AG04449 (cell line): Measurements from ENCODE around the gene ANGPTL1.

Source experiments
- CTCF ChIA-PET: fragments of 350-600 bp; formaldehyde crosslinking; extraction: SDS; loops from one replicate; lab custom pipeline; 2021; ENCODE audit warnings: antibody characterized with exemption; lab: Yijun Ruan, JAX
- POLR2A ChIA-PET: fragments of 400-600, 350-600 bp; formaldehyde crosslinking; extraction: SDS; loops from one replicate; lab custom pipeline; 2020; ENCODE audit warnings: antibody characterized with exemption, inconsistent platforms; lab: Yijun Ruan, JAX
- DNase-seq: peaks from one replicate; pipeline ENCODE4 v3.0.0-alpha.2; 2010; ENCODE audit warnings: low read depth, low spot score
- H3K4me3 ChIP-seq: 2 replicates; pipeline ENCODE4 v1.5.1; 2011; ENCODE audit warnings: low read depth, mild to moderate bottlenecking, control low read depth, low read length
- CTCF ChIP-seq: IDR thresholded peaks from one replicate; pipeline ENCODE4 v1.5.1; 2011; ENCODE audit warnings: mild to moderate bottlenecking, moderate library complexity, low read length, control low read depth, inconsistent platforms; ENCODE audit not compliant: insufficient read depth; ENCODE audit errors: missing control alignments

The ANGPTL1 gene

GRCh38 chr1:178810585-178810984 lies 60.3 kb downstream of the ANGPTL1 start:
- DNase-seq = no peak
- H3K4me3 ChIP-seq = no peak overlapping the region
- ChIA-PET CTCF (no interaction called here), POLR2A (no interaction called here)
- no peak for TF ChIP-seq CTCF

GRCh38 chr1:178808529-178808928 lies 62.3 kb downstream of the ANGPTL1 start:
- no peak for TF ChIP-seq CTCF
- POLR2A ChIA-PET = no interaction called here
- CTCF ChIA-PET = interaction anchor here (1.0 kb wide), 1 partner anchor 57 kb away, joined by 3 read pairs; no protein-coding TSS in a partner anchor
- DNase-seq = no peak
- no peak overlapping the region for H3K4me3 ChIP-seq

- no peak for DNase-seq
- H3K4me3 ChIP-seq = no peak overlapping the region
- POLR2A ChIA-PET = no interaction called here
- TF ChIP-seq CTCF = no peak
- CTCF ChIA-PET = interaction anchor here (1.2 kb wide), 1 partner anchor 264 kb away, joined by 3 read pairs; no protein-coding TSS in a partner anchor
These were observed 64.1 kb downstream of the ANGPTL1 start for GRCh38 chr1:178806665-178807300.

- DNase-seq = no peak
- POLR2A ChIA-PET = no interaction called here
- no peak for TF ChIP-seq CTCF
- H3K4me3 ChIP-seq = no peak overlapping the region
- CTCF ChIA-PET = interaction anchor here (1.5 kb wide), 1 partner anchor 49 kb away, joined by 4 read pairs; no protein-coding TSS in a partner anchor
These were observed 68.0 kb downstream of the ANGPTL1 start for GRCh38 chr1:178802873-178803272.
